MG63 (cell line): ENCODE results near the gene NKPD1. TPM values are rescaled to one million over a fixed set of nuclear protein-coding genes. Genes with fewer than 3 reads are reported as not detected.
A peak's percentile ranks its signal among the peaks of the same experiment; 100 is the strongest.

Experiments
- DNase-seq: peaks from one replicate; pipeline ENCODE4 v3.0.0-alpha.2; 2020
- H3K27me3 ChIP-seq: fragments of 250-450 bp; sonication (Bioruptor Pico); 2 replicates; pipeline ENCODE4 v1.5.1; 2020; ENCODE audit warnings: mild to moderate bottlenecking, moderate library complexity
- H3K36me3 ChIP-seq: fragments of 250-450 bp; sonication (Bioruptor Pico); 2 replicates; pipeline ENCODE4 v1.5.1; 2020; ENCODE audit warnings: mild to moderate bottlenecking, moderate library complexity
- H3K4me3 ChIP-seq: fragments of 250-450 bp; sonication (Bioruptor Pico); 2 replicates; pipeline ENCODE4 v1.5.1; 2020; ENCODE audit warnings: mild to moderate bottlenecking, moderate library complexity
- H3K9me3 ChIP-seq: fragments of 250-450 bp; sonication (Bioruptor Pico); 2 replicates; pipeline ENCODE4 v1.5.1; 2020; ENCODE audit warnings: mild to moderate bottlenecking, moderate library complexity
- total RNA-seq: library from RNA; depleted of rRNA; stranded (reverse); fragments of >200 nt; shearing (Covaris generic); gene quantifications from 2 replicates; pipeline ENCODE4 v1.2.3, GENCODE V29; 2014; ENCODE audit warnings: low replicate concordance

Gene NKPD1
- total RNA-seq, 1 experiment from 2014 or later: not detected

DNA sequence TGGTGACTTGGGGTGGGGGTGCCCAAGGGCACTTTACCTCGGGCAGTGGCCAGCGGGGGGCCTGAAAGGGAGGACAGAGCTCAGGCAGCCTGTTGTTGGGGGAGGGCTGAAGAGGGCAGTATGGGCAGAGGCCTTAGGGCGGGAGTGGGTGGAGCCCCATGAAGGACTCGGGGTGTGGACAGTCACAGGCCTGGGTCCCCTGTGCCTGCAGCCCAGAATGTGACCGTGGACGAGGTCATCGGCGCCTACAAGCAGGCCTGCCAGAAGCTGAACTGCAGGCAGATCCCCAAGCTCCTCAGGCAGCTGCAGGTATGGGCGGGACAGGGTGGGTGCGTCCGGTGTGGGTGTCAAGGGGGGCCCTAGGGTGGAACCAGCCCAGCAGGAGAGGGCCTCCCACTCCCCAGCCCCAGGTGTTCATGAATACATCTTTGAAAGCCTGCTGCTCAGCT, 22.5 kb downstream of the NKPD1 start:
- Histone ChIP-seq H3K36me3 (peaks cover 22% of the 10 kb centered on the region), H3K27me3 (no peaks in the 10 kb centered on the region), H3K9me3 (no peaks in the 10 kb centered on the region), H3K4me3 (no peak overlapping the region)
- no peak for DNase-seq

DNA sequence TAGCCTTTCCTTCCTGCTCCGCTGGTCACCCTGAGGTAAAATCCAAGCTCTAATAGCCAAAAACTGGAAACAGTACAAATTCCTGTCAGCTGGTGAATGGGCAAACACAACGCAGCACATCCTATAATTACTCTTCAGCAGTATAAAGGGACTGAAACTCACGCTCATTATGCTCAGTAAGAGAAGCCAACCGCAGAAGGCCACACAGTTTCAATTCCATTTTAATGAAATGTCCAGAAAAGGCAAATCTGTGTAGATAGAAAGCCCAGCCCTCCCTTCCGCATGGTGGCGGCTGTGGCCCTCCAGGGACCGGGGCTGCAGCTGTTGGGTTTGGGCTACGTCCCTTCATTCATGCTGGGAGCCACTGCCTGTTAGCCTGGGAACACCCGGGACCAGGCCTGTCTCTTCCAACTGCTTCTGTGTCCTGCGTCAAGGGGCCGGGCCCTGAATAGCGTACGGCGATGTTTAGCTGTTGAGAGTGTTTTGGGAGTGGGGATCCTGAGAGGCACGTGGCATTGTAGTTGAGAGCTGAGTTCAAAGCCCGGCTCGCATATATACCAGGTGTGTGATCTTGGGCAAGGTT, 23.5 kb downstream of the NKPD1 start:
- no peaks in the 10 kb centered on the region for H3K9me3 ChIP-seq
- no peak overlapping the region for H3K4me3 ChIP-seq
- no peaks in the 10 kb centered on the region for H3K27me3 ChIP-seq
- no peak for DNase-seq
- H3K36me3 ChIP-seq: peaks cover 20% of the 10 kb centered on the region

DNA sequence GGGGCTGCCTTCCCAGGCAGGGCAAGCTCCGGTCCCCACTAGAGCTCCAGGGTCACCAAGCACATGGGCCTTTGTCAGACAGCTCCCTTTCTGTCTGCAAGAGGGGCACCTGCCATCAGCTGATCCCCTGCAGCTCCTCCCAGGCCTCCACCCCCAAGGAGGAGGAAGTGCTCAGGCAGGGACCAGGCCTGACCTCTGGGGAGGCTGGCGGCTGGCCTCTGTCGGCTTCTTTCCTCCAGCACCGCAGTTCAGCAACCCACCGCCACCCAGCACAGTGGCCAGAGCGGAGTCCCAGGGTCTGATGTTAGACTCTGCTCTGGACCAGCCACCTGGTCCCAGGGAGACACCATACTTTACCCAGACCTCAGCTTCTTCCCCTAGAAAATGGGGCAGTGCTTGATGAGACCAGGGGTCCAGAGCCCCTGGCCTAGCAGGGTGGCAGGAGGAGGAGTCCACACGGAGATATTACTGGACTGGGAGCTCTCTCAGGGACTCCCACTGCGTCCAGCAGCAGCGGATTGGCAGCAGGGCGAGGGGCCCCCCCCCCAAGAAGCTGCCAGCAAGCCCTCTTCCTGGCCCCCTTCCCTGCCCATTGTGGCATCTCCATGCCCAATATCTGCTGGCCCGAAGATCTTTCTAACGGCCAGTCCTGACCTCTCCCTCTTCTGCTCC, 24.1 kb downstream of the NKPD1 start:
- H3K36me3 ChIP-seq: peaks cover 15% of the 10 kb centered on the region
- no peaks in the 10 kb centered on the region for H3K9me3 ChIP-seq
- no peak overlapping the region for H3K4me3 ChIP-seq
- H3K27me3 ChIP-seq: no peaks in the 10 kb centered on the region
- no peak for DNase-seq

DNA sequence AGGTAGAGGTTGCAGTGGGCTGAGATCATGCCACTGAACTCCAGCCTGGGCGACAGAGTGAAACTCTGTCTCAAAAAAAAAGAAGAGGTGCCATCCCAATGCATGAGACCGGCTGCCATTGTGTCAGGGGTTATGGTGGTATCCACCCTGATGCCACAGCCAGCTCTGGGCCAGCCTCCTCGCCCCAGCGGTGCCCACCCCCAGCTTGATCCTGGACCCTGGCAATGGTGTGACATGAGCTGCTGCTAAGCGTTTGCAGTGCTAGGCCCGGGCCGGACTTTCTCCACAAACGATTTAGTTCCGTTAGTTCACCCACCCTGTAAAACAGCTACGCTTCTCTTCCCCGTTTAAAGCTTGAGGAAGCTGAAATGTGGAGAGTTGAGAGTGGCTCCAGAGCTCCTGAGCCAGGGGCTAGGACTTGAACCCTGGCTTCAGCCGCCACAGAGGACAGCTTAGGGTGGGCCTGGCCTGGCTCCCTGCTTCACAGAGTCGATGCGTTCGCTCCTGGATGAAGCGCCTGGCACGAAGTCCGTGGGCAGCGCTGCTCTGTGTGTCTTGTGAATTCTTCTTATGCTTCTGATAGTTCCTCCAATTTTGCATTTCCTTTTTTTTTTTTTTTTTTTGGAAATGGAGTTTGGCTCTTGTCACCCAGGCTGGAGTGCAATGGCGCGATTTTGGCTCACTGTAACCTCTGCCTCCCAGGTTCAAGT, 25.5 kb downstream of the NKPD1 start:
- H3K36me3 ChIP-seq: peaks cover 8% of the 10 kb centered on the region
- H3K9me3 ChIP-seq: no peaks in the 10 kb centered on the region
- no peaks in the 10 kb centered on the region for H3K27me3 ChIP-seq
- no peak for DNase-seq
- H3K4me3 ChIP-seq: no peak overlapping the region

- Histone ChIP-seq H3K36me3 (peaks cover 8% of the 10 kb centered on the region), H3K9me3 (no peaks in the 10 kb centered on the region), H3K27me3 (no peaks in the 10 kb centered on the region), H3K4me3 (no peak overlapping the region)
- DNase-seq: no peak
These were observed 27.1 kb downstream of the NKPD1 start for GRCh38 chr19:45133661-45134060.

DNA sequence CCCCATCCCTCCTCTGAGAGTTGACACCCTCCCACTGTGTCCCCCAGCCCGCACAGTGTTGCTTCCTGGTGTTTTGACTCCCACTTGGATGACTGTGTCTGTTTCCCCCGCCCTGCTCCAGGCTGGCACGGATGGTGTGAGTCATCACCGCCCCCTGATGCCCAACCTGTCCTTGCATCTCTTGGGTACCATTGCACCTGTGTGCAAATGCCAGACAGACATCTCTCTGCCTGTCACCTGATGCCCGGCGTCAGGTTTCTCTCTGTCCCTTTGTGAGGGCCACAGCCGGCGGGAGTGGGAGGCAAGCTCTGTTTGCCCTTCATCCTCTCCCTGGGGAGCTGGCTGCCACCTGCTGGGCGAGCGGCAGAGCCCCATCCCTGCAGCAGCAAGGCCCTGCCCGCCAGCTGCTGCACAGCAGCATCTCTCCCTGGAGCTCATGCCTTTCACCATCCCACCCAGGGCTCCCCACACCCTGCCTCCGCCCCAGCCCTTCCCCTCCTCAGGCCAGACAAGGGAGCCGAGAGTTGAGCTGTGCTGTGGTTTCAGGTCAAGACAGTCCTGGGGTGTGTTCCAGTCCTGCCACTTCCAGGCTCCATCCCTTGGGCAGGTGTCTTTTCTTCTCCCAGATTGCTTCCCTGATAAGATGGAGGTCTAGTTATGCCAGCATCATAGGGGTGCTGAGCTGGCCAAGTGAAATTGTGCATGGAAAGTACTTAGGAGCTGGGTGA, 29.7 kb downstream of the NKPD1 start:
- Histone ChIP-seq H3K4me3 (no peak overlapping the region), H3K27me3 (no peaks in the 10 kb centered on the region), H3K9me3 (no peaks in the 10 kb centered on the region), H3K36me3 (peaks cover 17% of the 10 kb centered on the region)
- DNase-seq: peak; percentile 49

DNA sequence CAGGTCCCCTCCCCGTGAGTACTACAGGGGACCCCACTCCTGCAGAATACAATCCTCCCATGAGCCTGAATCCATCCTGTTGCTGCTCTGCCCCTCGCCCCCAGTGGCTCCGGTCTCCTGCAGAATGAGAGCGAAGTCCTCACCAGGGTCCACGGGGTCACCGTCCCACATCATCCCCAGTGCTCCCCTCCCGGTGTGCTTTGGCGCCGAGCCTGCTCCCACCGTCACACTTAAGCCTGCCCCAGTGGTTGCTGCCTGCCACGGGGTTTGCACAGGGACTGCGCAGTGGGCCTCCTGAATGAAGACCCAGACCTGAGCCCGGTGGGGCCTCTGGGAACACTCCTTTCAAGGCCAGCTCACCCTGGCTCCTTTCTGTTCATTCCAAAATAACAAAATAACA, 30.5 kb downstream of the NKPD1 start:
- no peak overlapping the region for H3K4me3 ChIP-seq
- no peak for DNase-seq
- peaks cover 17% of the 10 kb centered on the region for H3K36me3 ChIP-seq
- no peaks in the 10 kb centered on the region for H3K9me3 ChIP-seq
- H3K27me3 ChIP-seq: no peaks in the 10 kb centered on the region

DNA sequence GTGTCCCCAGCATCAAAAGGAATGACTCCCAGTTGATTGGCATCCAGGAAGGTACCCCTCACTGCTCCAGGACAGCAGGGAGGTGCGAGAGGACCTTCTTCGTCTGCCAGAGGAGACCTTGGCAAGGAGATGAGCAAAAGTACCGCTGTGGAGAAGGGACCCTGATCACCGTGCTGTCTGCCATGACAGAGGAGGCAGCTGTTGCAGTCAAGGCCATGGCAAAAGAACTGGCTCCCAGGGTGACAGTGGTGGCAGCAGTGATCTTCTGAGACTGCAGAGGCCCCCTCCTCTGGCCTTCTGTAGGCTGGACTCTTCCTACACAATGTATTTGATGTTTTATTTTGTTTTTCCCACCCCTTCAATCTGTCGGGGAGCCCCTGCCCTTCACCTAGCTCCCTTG, 32.0 kb downstream of the NKPD1 start:
- no peaks in the 10 kb centered on the region for H3K27me3 ChIP-seq
- no peaks in the 10 kb centered on the region for H3K9me3 ChIP-seq
- peaks cover 13% of the 10 kb centered on the region for H3K36me3 ChIP-seq
- no peak for DNase-seq
- no peak overlapping the region for H3K4me3 ChIP-seq

DNA sequence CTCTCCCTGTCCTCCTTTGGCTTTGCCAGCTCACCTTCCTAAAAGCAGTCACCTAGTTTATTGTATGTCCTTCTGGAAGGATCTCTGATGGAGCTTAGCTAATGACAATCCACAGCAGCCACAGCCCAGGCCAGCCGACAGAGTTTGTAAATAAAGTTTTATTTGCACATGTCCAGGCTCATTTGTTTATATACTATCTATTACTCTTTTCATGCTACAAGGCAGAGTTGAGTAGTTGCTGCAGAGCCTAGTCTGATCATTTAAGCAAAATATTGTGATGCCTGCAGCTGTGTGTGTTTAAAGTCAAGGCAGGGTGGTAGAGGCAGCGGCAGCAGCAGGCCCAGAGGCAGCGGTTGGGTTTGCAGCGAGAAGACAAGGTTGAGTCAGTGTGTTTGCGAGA, 32.6 kb downstream of the NKPD1 start:
- H3K27me3 ChIP-seq: no peaks in the 10 kb centered on the region
- no peak for DNase-seq
- peaks cover 8% of the 10 kb centered on the region for H3K36me3 ChIP-seq
- H3K9me3 ChIP-seq: no peaks in the 10 kb centered on the region
- H3K4me3 ChIP-seq: no peak overlapping the region

- Histone ChIP-seq H3K27me3 (no peaks in the 10 kb centered on the region), H3K4me3 (no peak overlapping the region), H3K36me3 (peaks cover 8% of the 10 kb centered on the region), H3K9me3 (no peaks in the 10 kb centered on the region)
- no peak for DNase-seq
These were observed 34.1 kb downstream of the NKPD1 start for GRCh38 chr19:45126654-45127053.

GRCh38 chr19:45125975-45126493, 34.7 kb downstream of the NKPD1 start:
- Histone ChIP-seq H3K9me3 (no peaks in the 10 kb centered on the region), H3K4me3 (no peak overlapping the region), H3K27me3 (no peaks in the 10 kb centered on the region), H3K36me3 (peaks cover 8% of the 10 kb centered on the region)
- peak; percentile 58 for DNase-seq

GRCh38 chr19:45125360-45125759, 35.4 kb downstream of the NKPD1 start:
- no peaks in the 10 kb centered on the region for H3K27me3 ChIP-seq
- no peak for DNase-seq
- H3K4me3 ChIP-seq: no peak overlapping the region
- H3K9me3 ChIP-seq: no peaks in the 10 kb centered on the region
- H3K36me3 ChIP-seq: peaks cover 8% of the 10 kb centered on the region

DNA sequence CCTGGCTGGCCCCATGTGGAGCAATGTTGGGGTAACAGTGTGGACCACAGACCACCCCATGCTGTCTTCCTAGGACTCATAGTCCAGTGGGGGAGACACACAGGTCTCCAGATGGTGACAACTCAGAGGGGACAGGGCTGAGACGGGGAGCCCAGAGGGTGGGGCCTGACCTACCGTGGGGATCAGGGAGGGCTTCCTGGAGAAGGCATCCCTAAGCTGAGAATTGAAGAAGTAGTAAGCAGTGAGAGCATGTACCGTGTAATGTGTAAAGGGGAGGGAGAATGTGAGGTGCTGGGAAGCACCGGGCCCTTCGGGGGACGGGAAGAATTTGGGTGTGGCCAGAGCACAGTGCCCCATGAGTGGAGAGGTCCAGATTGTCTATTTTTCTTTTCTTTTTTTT, 36.8 kb downstream of the NKPD1 start:
- Histone ChIP-seq H3K27me3 (no peaks in the 10 kb centered on the region), H3K9me3 (no peaks in the 10 kb centered on the region), H3K36me3 (peaks cover 11% of the 10 kb centered on the region), H3K4me3 (no peak overlapping the region)
- no peak for DNase-seq

DNA sequence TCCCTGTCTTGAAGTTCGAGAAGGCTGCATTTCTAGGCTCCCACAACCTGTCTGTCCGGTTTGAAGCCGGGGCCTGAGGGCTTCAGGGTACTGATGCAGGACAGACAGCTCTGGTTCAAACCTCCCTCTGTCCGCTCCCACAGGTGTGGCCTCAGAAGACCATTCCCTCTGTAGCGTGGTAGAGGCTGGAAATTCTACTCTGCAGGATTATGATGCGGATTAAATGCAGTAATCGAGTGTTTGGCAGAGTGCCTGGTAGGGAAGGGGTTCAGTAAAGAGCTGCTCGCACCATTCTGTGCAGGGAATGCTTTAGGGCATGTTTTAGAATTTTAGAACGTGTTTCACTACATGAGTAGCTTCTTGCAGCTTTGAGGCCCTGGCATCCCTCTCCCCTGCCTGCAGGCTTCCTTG, 37.3 kb downstream of the NKPD1 start:
- no peak for DNase-seq
- Histone ChIP-seq H3K36me3 (peaks cover 11% of the 10 kb centered on the region), H3K27me3 (no peaks in the 10 kb centered on the region), H3K4me3 (no peak overlapping the region), H3K9me3 (no peaks in the 10 kb centered on the region)

- Histone ChIP-seq H3K36me3 (peaks cover 8% of the 10 kb centered on the region), H3K27me3 (no peaks in the 10 kb centered on the region), H3K9me3 (no peaks in the 10 kb centered on the region), H3K4me3 (no peak overlapping the region)
- DNase-seq: no peak
These were observed 38.0 kb downstream of the NKPD1 start for GRCh38 chr19:45122832-45123231.

DNA sequence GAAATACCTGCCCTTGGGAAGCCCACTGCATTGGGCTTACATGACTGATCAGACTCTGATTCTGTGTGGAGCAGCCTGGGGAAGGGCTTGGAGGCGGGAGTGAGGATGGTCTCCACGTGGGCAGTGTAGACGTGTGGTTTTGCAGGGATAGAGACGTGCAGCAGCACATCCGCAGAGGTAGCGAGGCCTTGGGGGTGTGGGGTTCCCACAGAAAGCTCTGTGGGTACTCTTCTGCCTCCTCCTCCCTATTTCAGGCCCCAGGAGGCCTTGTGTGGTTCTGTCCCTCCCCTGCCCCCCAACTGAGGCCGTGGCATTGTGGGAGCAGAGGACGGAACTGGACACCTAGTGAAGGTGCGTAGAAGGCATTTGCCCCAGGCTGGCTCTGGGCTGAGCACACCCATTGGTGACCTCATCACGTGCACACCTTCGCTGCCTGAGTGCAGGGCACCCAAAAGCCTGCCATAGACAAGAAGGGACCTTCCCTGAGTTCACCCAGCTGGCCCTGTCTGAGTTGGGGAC, 38.9 kb downstream of the NKPD1 start:
- H3K27me3 ChIP-seq: no peaks in the 10 kb centered on the region
- DNase-seq: no peak
- no peak overlapping the region for H3K4me3 ChIP-seq
- H3K36me3 ChIP-seq: peaks cover 8% of the 10 kb centered on the region
- no peaks in the 10 kb centered on the region for H3K9me3 ChIP-seq

DNA sequence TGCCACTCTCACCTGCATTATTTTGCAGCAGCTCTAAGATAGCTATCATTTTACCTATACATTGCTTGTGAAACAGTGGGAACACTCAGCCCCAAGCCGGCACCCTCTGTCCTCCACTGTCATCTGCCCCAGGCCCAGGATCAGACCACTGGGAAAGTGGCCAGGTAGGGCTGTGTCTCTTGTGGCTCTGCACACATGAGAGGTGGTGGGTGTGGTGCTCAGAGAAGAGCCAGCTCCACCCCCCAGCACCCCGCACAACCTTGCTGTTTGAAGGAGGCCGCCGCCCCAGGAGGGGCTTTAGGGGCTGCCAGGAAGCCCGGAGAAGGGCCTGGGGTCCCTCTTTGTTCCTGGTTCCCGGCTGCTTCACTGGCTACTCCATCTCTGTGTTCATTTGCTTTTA, 41.2 kb downstream of the NKPD1 start:
- no peak for DNase-seq
- peaks cover 3% of the 10 kb centered on the region; the same call in 1 of the 2 replicates for H3K36me3 ChIP-seq
- no peaks in the 10 kb centered on the region for H3K27me3 ChIP-seq
- no peak overlapping the region for H3K4me3 ChIP-seq
- H3K9me3 ChIP-seq: no peaks in the 10 kb centered on the region
